ENCODE measurements around the gene BCHE.

DNA sequence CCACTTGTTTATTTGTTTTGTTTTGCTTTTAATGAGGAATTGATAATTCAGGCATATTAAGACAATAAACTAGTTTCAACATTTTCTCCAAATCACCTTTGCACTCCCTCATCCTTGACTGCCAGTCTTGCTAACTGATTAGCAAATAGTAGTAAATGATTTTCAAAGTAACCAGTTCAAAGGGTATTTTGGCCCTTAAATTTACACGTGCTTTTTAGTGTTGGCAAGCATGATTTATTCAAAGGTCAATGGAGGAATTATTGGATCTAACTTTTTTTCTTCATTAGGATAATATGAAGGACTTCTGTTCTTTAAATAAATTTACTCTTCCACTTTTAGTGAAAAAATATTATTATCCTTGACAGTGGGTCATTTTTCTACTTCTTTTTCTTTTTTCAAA, 53.8 kb downstream of the BCHE start:
- TF ChIP-seq POLR2A (IDR thresholded peaks at IDR 0.05), result no peak
- TF ChIP-seq, protein P1, sequence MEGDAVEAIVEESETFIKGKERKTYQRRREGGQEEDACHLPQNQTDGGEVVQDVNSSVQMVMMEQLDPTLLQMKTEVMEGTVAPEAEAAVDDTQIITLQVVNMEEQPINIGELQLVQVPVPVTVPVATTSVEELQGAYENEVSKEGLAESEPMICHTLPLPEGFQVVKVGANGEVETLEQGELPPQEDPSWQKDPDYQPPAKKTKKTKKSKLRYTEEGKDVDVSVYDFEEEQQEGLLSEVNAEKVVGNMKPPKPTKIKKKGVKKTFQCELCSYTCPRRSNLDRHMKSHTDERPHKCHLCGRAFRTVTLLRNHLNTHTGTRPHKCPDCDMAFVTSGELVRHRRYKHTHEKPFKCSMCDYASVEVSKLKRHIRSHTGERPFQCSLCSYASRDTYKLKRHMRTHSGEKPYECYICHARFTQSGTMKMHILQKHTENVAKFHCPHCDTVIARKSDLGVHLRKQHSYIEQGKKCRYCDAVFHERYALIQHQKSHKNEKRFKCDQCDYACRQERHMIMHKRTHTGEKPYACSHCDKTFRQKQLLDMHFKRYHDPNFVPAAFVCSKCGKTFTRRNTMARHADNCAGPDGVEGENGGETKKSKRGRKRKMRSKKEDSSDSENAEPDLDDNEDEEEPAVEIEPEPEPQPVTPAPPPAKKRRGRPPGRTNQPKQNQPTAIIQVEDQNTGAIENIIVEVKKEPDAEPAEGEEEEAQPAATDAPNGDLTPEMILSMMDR (IDR thresholded peaks at IDR 0.05), result no peak
- no peak for TF ChIP-seq POLR2AphosphoS5 (IDR thresholded peaks at IDR 0.05; ENCODE audit: insufficient read depth in 1 of 2, low read depth in 1 of 2)

Measured in vagina (tissue), 2 donors.